ENCODE data around the gene SLC13A4.

SLC13A4 gene

GRCh38 chr7:135714534-135715009 lies 13.4 kb downstream of the SLC13A4 start:
- no peak for FAIRE-seq
- no peak for DNase-seq (ENCODE audit: insufficient read length, low spot score)
- TF ChIP-seq POLR2AphosphoS5 (IDR thresholded peaks at IDR 0.05; ENCODE audit: low read depth, low read length) (no peak), PAX5 (IDR thresholded peaks at IDR 0.05; ENCODE audit: insufficient read depth, low read length, severe bottlenecking) (no peak), POLR2A (IDR thresholded peaks at IDR 0.05; ENCODE audit: low read depth, low read length) (no peak), TAF1 (IDR thresholded peaks at IDR 0.05; ENCODE audit: low read depth, low read length) (no peak), SPI1 (IDR thresholded peaks at IDR 0.05; ENCODE audit: low read depth, low read length) (no peak), POU2F2 (IDR thresholded peaks at IDR 0.05; ENCODE audit: low read depth, low read length) (no peak)

- no peak for TF ChIP-seq TAF1 (IDR thresholded peaks at IDR 0.05; ENCODE audit: low read depth, low read length)
- TF ChIP-seq POLR2AphosphoS5 (IDR thresholded peaks at IDR 0.05; ENCODE audit: low read depth, low read length), result no peak
- TF ChIP-seq PAX5 (IDR thresholded peaks at IDR 0.05; ENCODE audit: insufficient read depth, low read length, severe bottlenecking), result no peak
- TF ChIP-seq POU2F2 (IDR thresholded peaks at IDR 0.05; ENCODE audit: low read depth, low read length), result no peak
- no peak for TF ChIP-seq POLR2A (IDR thresholded peaks at IDR 0.05; ENCODE audit: low read depth, low read length)
- no peak for TF ChIP-seq SPI1 (IDR thresholded peaks at IDR 0.05; ENCODE audit: low read depth, low read length)
- DNase-seq (ENCODE audit: insufficient read length, low spot score) (no peak), FAIRE-seq (no peak)
These were observed 14.0 kb downstream of the SLC13A4 start for GRCh38 chr7:135713836-135714470.

GRCh38 chr7:135712796-135713195 lies 15.2 kb downstream of the SLC13A4 start:
- FAIRE-seq (no peak), DNase-seq (ENCODE audit: insufficient read length, low spot score) (no peak)
- TF ChIP-seq POLR2A (IDR thresholded peaks at IDR 0.05; ENCODE audit: low read depth, low read length) (no peak), PAX5 (IDR thresholded peaks at IDR 0.05; ENCODE audit: insufficient read depth, low read length, severe bottlenecking) (no peak), POU2F2 (IDR thresholded peaks at IDR 0.05; ENCODE audit: low read depth, low read length) (no peak), SPI1 (IDR thresholded peaks at IDR 0.05; ENCODE audit: low read depth, low read length) (no peak), TAF1 (IDR thresholded peaks at IDR 0.05; ENCODE audit: low read depth, low read length) (no peak), POLR2AphosphoS5 (IDR thresholded peaks at IDR 0.05; ENCODE audit: low read depth, low read length) (no peak)

- no peak for FAIRE-seq
- TF ChIP-seq PAX5 (IDR thresholded peaks at IDR 0.05; ENCODE audit: insufficient read depth, low read length, severe bottlenecking), result no peak
- no peak for TF ChIP-seq SPI1 (IDR thresholded peaks at IDR 0.05; ENCODE audit: low read depth, low read length)
- no peak for TF ChIP-seq POLR2A (IDR thresholded peaks at IDR 0.05; ENCODE audit: low read depth, low read length)
- no peak for TF ChIP-seq POLR2AphosphoS5 (IDR thresholded peaks at IDR 0.05; ENCODE audit: low read depth, low read length)
- TF ChIP-seq POU2F2 (IDR thresholded peaks at IDR 0.05; ENCODE audit: low read depth, low read length), result no peak
- no peak for DNase-seq (ENCODE audit: insufficient read length, low spot score)
These were observed 15.7 kb downstream of the SLC13A4 start for GRCh38 chr7:135712182-135712782.

DNA sequence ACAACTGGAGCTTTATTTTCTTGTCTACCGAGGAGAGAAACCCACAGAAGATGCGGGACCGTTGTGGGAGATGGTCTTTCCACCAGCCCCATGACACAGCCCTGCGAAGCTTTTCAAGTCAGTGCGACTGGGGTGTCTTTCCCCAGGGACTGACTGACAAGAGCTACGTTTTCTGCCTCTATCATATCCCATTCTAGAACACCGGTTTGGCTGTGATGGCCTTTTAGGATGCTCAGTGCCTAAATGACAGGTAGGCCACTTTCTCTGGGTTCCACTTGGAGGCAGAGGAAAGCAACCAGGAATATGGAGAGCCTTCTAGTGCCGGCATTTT lies 16.9 kb downstream of the SLC13A4 start:
- FAIRE-seq, result no peak
- TF ChIP-seq SPI1 (IDR thresholded peaks at IDR 0.05; ENCODE audit: low read depth, low read length) (no peak), TAF1 (IDR thresholded peaks at IDR 0.05; ENCODE audit: low read depth, low read length) (no peak), POLR2AphosphoS5 (IDR thresholded peaks at IDR 0.05; ENCODE audit: low read depth, low read length) (no peak)

DNA sequence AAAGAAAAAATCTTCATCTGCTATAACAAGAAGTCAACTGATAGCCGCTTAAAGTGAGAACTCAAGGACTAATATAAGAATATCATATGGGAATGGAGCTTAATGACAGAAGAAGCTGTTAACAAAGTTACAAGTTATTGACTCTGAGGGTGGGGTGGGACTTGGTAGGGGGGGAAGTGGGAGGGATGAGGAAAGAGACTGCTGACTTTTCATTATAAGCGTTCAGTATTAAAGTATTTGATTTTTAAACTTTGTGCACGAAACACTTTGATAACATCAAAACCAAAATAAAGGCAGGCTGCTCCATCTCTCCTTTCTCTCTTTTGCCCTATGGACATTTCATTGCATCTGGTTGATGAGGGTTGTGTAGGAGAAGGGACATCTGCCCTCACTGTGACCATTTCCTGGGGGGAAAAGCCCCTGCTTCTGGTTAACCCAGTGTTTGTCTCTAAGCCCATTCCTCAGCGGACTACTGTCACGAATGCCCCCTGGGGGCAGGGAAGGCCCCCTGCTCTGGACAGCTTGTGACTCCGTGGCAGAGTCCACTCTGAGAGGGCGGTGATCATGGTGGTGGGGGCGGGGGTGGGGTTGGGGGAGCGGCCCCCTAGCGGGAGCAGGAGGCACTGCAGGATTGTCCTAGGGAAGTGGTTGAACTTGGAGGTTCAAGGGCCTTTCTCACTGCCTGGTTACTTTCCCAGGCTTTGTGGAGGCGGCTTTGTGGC lies 17.4 kb downstream of the SLC13A4 start:
- DNase-seq (ENCODE audit: insufficient read length, low spot score), result peak; percentile 39
- no peak for FAIRE-seq
- TF ChIP-seq SPI1 (IDR thresholded peaks at IDR 0.05; ENCODE audit: low read depth, low read length), result no peak
- no peak for TF ChIP-seq PAX5 (IDR thresholded peaks at IDR 0.05; ENCODE audit: insufficient read depth, low read length, severe bottlenecking)
- no peak for TF ChIP-seq POU2F2 (IDR thresholded peaks at IDR 0.05; ENCODE audit: low read depth, low read length)
- no peak for TF ChIP-seq POLR2A (IDR thresholded peaks at IDR 0.05; ENCODE audit: low read depth, low read length)
- no peak for TF ChIP-seq TAF1 (IDR thresholded peaks at IDR 0.05; ENCODE audit: low read depth, low read length)
- no peak for TF ChIP-seq POLR2AphosphoS5 (IDR thresholded peaks at IDR 0.05; ENCODE audit: low read depth, low read length)

More for the DNA sequence above, 16.9 kb downstream of the SLC13A4 start:
- DNase-seq (ENCODE audit: insufficient read length, low spot score), result no peak

DNA sequence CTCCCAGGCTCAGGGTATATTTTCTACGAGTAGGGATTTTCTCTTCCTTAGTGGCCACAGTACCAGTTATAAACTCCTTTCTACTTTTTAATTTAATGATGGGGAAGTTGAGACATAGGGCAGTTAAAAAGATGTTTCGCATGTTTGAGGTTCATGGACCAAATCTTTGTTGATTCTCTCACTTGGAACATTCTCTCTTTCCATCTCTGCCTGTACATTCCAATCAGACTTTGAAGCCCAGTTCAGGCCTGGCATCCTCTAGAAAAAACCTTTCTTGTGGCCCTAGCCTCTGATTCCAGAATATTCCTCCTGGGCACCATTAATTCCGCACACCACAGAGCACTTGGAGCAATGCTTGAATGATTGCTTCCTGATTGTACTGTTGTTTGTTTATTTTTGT lies 18.5 kb downstream of the SLC13A4 start:
- FAIRE-seq (no peak), DNase-seq (ENCODE audit: insufficient read length, low spot score) (no peak)
- TF ChIP-seq SPI1 (IDR thresholded peaks at IDR 0.05; ENCODE audit: low read depth, low read length), result no peak
- TF ChIP-seq POLR2AphosphoS5 (IDR thresholded peaks at IDR 0.05; ENCODE audit: low read depth, low read length), result no peak
- no peak for TF ChIP-seq POU2F2 (IDR thresholded peaks at IDR 0.05; ENCODE audit: low read depth, low read length)
- TF ChIP-seq TAF1 (IDR thresholded peaks at IDR 0.05; ENCODE audit: low read depth, low read length), result no peak
- no peak for TF ChIP-seq POLR2A (IDR thresholded peaks at IDR 0.05; ENCODE audit: low read depth, low read length)
- no peak for TF ChIP-seq PAX5 (IDR thresholded peaks at IDR 0.05; ENCODE audit: insufficient read depth, low read length, severe bottlenecking)

DNA sequence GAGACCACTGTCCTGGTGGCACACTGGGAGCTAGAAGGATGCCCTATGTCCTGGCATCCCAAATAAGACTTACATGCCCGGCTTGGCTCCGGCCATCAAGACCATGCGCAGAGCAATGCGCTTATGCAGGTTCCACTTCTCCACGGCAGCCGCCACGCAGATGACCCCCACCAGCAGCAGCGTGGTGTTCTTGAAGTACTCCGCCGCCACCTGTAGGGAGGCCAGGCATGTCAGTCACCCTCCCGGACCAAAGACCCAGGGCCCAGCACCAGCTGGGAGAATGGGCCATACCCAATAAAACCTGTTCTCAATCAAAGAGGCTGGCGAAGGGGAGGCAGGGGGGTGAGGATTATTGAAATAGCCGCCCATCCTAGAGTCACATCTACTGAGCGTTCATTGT lies 19.9 kb downstream of the SLC13A4 start:
- no peak for TF ChIP-seq TAF1 (IDR thresholded peaks at IDR 0.05; ENCODE audit: low read depth, low read length)
- TF ChIP-seq POU2F2 (IDR thresholded peaks at IDR 0.05; ENCODE audit: low read depth, low read length), result no peak
- no peak for TF ChIP-seq POLR2AphosphoS5 (IDR thresholded peaks at IDR 0.05; ENCODE audit: low read depth, low read length)
- no peak for TF ChIP-seq PAX5 (IDR thresholded peaks at IDR 0.05; ENCODE audit: insufficient read depth, low read length, severe bottlenecking)

DNA sequence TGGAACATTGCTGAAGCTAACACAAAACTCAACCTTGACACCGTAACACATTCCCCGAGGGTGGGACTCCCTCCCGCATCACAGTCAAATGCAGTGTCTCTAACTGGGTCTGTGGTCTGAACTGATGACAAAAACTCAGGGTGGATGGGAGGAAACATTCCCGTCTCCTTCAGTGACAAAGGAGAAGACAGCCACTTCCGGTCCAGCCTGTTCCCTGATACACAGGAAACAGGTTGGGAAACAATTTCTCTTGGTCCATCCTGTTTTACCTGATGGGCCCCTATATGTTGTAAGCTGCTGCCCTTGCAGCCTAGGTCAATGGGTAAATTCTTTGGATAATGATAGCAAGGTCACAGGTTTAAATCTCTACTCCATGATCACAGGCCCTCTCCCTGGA lies 20.4 kb downstream of the SLC13A4 start:
- DNase-seq (ENCODE audit: insufficient read length, low spot score) (no peak), FAIRE-seq (no peak)
- no peak for TF ChIP-seq POLR2AphosphoS5 (IDR thresholded peaks at IDR 0.05; ENCODE audit: low read depth, low read length)
- no peak for TF ChIP-seq POU2F2 (IDR thresholded peaks at IDR 0.05; ENCODE audit: low read depth, low read length)
- no peak for TF ChIP-seq SPI1 (IDR thresholded peaks at IDR 0.05; ENCODE audit: low read depth, low read length)
- no peak for TF ChIP-seq POLR2A (IDR thresholded peaks at IDR 0.05; ENCODE audit: low read depth, low read length)
- no peak for TF ChIP-seq TAF1 (IDR thresholded peaks at IDR 0.05; ENCODE audit: low read depth, low read length)
- TF ChIP-seq PAX5 (IDR thresholded peaks at IDR 0.05; ENCODE audit: insufficient read depth, low read length, severe bottlenecking), result no peak

More for the DNA sequence above, 19.9 kb downstream of the SLC13A4 start:
- no peak for FAIRE-seq
- DNase-seq (ENCODE audit: insufficient read length, low spot score), result no peak

All from GM12891 (cell line).